Mesendoderm (in vitro differentiated cells): ENCODE measurements around the gene INTS4.
"Not testable (repeated sequence)": the region's sequence is repeated elsewhere in the genome, so short reads cannot be mapped to it uniquely, and the experiment has no call there.

Experiments
- DNase-seq: peaks from one replicate; pipeline ENCODE4 v3.0.0; 2013
- H2AK5ac ChIP-seq: 2 replicates; pipeline ENCODE4 v1.6.1; 2013; ENCODE audit warnings: low read length, inconsistent platforms
- H2BK120ac ChIP-seq: 2 replicates; pipeline ENCODE4 v1.6.1; 2013; ENCODE audit warnings: low read depth, mild to moderate bottlenecking, low read length, moderate library complexity, mixed read lengths
- H2BK15ac ChIP-seq: replicated peaks from 2 replicates; pipeline ENCODE4 v1.6.1; 2013; ENCODE audit warnings: low read depth, mild to moderate bottlenecking, moderate library complexity
- H2BK5ac ChIP-seq: 2 replicates; pipeline ENCODE4 v1.6.1; 2013; ENCODE audit warnings: low read length, inconsistent platforms
- H3K18ac ChIP-seq: 2 replicates; pipeline ENCODE4 v1.6.1; 2013; ENCODE audit warnings: mild to moderate bottlenecking, low read length, mixed read lengths
- H3K23ac ChIP-seq: one replicate; pipeline ENCODE4 v1.6.1; 2013; ENCODE audit warnings: low read length
- H3K27ac ChIP-seq: 2 replicates; pipeline ENCODE4 v1.5.1; 2013; ENCODE audit warnings: low read depth, mild to moderate bottlenecking, inconsistent platforms, low read length, moderate library complexity
- H3K27me3 ChIP-seq: 2 replicates; pipeline ENCODE4 v1.6.1; 2013; ENCODE audit warnings: low read length, control low read depth, mild to moderate bottlenecking, inconsistent platforms; ENCODE audit not compliant: insufficient read depth, poor library complexity
- H3K36me3 ChIP-seq: 2 replicates; pipeline ENCODE4 v1.6.1; 2013; ENCODE audit warnings: low read length, inconsistent platforms; ENCODE audit not compliant: control insufficient read depth, insufficient read depth
- H3K4ac ChIP-seq: one replicate; pipeline ENCODE4 v1.6.1; 2013; ENCODE audit warnings: low read depth, mild to moderate bottlenecking, low read length, moderate library complexity
- H3K4me1 ChIP-seq: 2 replicates; pipeline ENCODE4 v1.6.1; 2013; ENCODE audit warnings: low read depth, low read length, inconsistent platforms; ENCODE audit not compliant: control insufficient read depth
- H3K4me2 ChIP-seq: 2 replicates; pipeline ENCODE4 v1.6.1; 2013; ENCODE audit warnings: low read length
- H3K4me3 ChIP-seq: 2 replicates; pipeline ENCODE4 v1.5.1; 2013; ENCODE audit warnings: mild to moderate bottlenecking, low read length
- H3K56ac ChIP-seq: one replicate; pipeline ENCODE4 v1.6.1; 2013; ENCODE audit warnings: low read length
- H3K79me1 ChIP-seq: 2 replicates; pipeline ENCODE4 v1.6.1; 2013; ENCODE audit warnings: low read length, inconsistent platforms
- H3K79me2 ChIP-seq: 2 replicates; pipeline ENCODE4 v1.6.1; 2013; ENCODE audit warnings: mild to moderate bottlenecking, low read length; ENCODE audit not compliant: control insufficient read depth, insufficient read depth
- H3K9ac ChIP-seq: 2 replicates; pipeline ENCODE4 v1.6.1; 2013; ENCODE audit warnings: low read length, inconsistent platforms
- H4K5ac ChIP-seq: one replicate; pipeline ENCODE4 v1.6.1; 2013; ENCODE audit warnings: low read length
- H4K8ac ChIP-seq: one replicate; pipeline ENCODE4 v1.6.1; 2013; ENCODE audit warnings: low read depth, mild to moderate bottlenecking, control low read depth, low read length, moderate library complexity
- WGBS: extraction: QIAGEN DNeasy Blood & Tissue Kit; methylation state at CpG from one replicate; pipeline ENCODE4 v1.1.7; 2013; ENCODE audit warnings: low lambda C conversion rate, missing lambda C conversion rate; ENCODE audit not compliant: insufficient coverage; ENCODE audit errors: extremely low coverage; 5-methylcytosine and 5-hydroxymethylcytosine counted together

The INTS4 gene

GRCh38 chr11:78034623-78035022 is 40.2 kb upstream of the INTS4 start:
- Histone ChIP-seq H2AK5ac (no peak overlapping the region), H3K36me3 (no peaks in the 10 kb centered on the region), H2BK5ac (no peak overlapping the region), H4K5ac (no peak overlapping the region), H2BK15ac (no peak overlapping the region), H3K4me3 (no peak overlapping the region), H3K4me1 (no peaks in the 10 kb centered on the region), H3K27me3 (no peaks in the 10 kb centered on the region), H3K23ac (no peak overlapping the region), H3K9ac (no peak overlapping the region), H2BK120ac (no peak overlapping the region), H3K27ac (no peak overlapping the region), H3K56ac (no peak overlapping the region), H3K79me2 (no peaks in the 10 kb centered on the region), H3K4ac (no peak overlapping the region), H4K8ac (no peak overlapping the region), H3K18ac (no peak overlapping the region), H3K79me1 (no peaks in the 10 kb centered on the region), H3K4me2 (no peak overlapping the region)
- WGBS = no CpG with 5 or more reads among the region's 10 CpGs
- no peak for DNase-seq

- no peak overlapping the region for H2BK120ac ChIP-seq
- H3K27me3 ChIP-seq = no peaks in the 10 kb centered on the region
- WGBS = no CpG with 5 or more reads among the region's 4 CpGs
- no peaks in the 10 kb centered on the region for H3K36me3 ChIP-seq
- no peak overlapping the region for H3K4me2 ChIP-seq
- H3K23ac ChIP-seq = no peak overlapping the region
- H4K8ac ChIP-seq = no peak overlapping the region
- H3K4me3 ChIP-seq = no peak overlapping the region
- no peak for DNase-seq
- H3K18ac ChIP-seq = no peak overlapping the region
- H3K4ac ChIP-seq = no peak overlapping the region
- H3K4me1 ChIP-seq = no peaks in the 10 kb centered on the region
- H3K9ac ChIP-seq = no peak overlapping the region
- no peak overlapping the region for H2BK5ac ChIP-seq
- H3K56ac ChIP-seq = no peak overlapping the region
- H3K79me1 ChIP-seq = no peaks in the 10 kb centered on the region
- H2AK5ac ChIP-seq = no peak overlapping the region
- no peak overlapping the region for H4K5ac ChIP-seq
- H3K27ac ChIP-seq = no peak overlapping the region
- H2BK15ac ChIP-seq = no peak overlapping the region
- no peaks in the 10 kb centered on the region for H3K79me2 ChIP-seq
These were observed 38.6 kb upstream of the INTS4 start for GRCh38 chr11:78033040-78033439.

- H3K27ac ChIP-seq = no peak overlapping the region
- H3K27me3 ChIP-seq = no peaks in the 10 kb centered on the region
- H3K4me2 ChIP-seq = no peak overlapping the region
- H3K36me3 ChIP-seq = no peaks in the 10 kb centered on the region
- H2BK120ac ChIP-seq = no peak overlapping the region
- no peak overlapping the region for H2AK5ac ChIP-seq
- no peaks in the 10 kb centered on the region for H3K79me2 ChIP-seq
- H2BK15ac ChIP-seq = no peak overlapping the region
- no peak overlapping the region for H4K5ac ChIP-seq
- H3K9ac ChIP-seq = no peak overlapping the region
- H3K18ac ChIP-seq = no peak overlapping the region
- H3K4me3 ChIP-seq = no peak overlapping the region
- H4K8ac ChIP-seq = no peak overlapping the region
- H3K79me1 ChIP-seq = no peaks in the 10 kb centered on the region
- no peaks in the 10 kb centered on the region for H3K4me1 ChIP-seq
- H3K23ac ChIP-seq = no peak overlapping the region
- H2BK5ac ChIP-seq = no peak overlapping the region
- H3K4ac ChIP-seq = no peak overlapping the region
- no peak for DNase-seq
- H3K56ac ChIP-seq = no peak overlapping the region
These were observed 37.6 kb upstream of the INTS4 start for GRCh38 chr11:78032090-78032489.

GRCh38 chr11:78031629-78032028 is 37.2 kb upstream of the INTS4 start:
- no peak for DNase-seq
- Histone ChIP-seq H2BK120ac (no peak overlapping the region), H3K4me1 (no peaks in the 10 kb centered on the region), H3K4me3 (no peak overlapping the region), H3K9ac (no peak overlapping the region), H3K56ac (no peak overlapping the region), H3K4ac (no peak overlapping the region), H3K27ac (no peak overlapping the region), H4K5ac (no peak overlapping the region), H2BK15ac (no peak overlapping the region), H3K36me3 (no peaks in the 10 kb centered on the region), H3K79me2 (no peaks in the 10 kb centered on the region), H3K23ac (no peak overlapping the region), H2AK5ac (no peak overlapping the region), H2BK5ac (no peak overlapping the region), H3K4me2 (no peak overlapping the region), H3K18ac (no peak overlapping the region), H3K27me3 (no peaks in the 10 kb centered on the region), H4K8ac (no peak overlapping the region), H3K79me1 (no peaks in the 10 kb centered on the region)
- no CpG with 5 or more reads among the region's 3 CpGs for WGBS

- Histone ChIP-seq H2BK15ac (no peak overlapping the region), H3K79me2 (no peaks in the 10 kb centered on the region), H3K4me1 (no peaks in the 10 kb centered on the region), H4K5ac (no peak overlapping the region), H4K8ac (no peak overlapping the region), H2BK5ac (no peak overlapping the region), H3K36me3 (no peaks in the 10 kb centered on the region), H2AK5ac (no peak overlapping the region), H3K4me3 (no peak overlapping the region), H3K56ac (no peak overlapping the region), H3K9ac (no peak overlapping the region), H3K4me2 (no peak overlapping the region), H3K18ac (no peak overlapping the region), H3K79me1 (no peaks in the 10 kb centered on the region), H2BK120ac (no peak overlapping the region), H3K27ac (no peak overlapping the region), H3K4ac (no peak overlapping the region), H3K23ac (no peak overlapping the region), H3K27me3 (no peaks in the 10 kb centered on the region)
- DNase-seq = peak; percentile 66
- WGBS = no CpG with 5 or more reads among the region's 7 CpGs
These were observed 36.2 kb upstream of the INTS4 start for GRCh38 chr11:78030429-78031325.

- no CpG with 5 or more reads among the region's 9 CpGs for WGBS
- H3K27ac ChIP-seq, H3K36me3 ChIP-seq, H3K9ac ChIP-seq, H2BK120ac ChIP-seq, H3K27me3 ChIP-seq, H3K4me2 ChIP-seq, H4K8ac ChIP-seq, H3K4me3 ChIP-seq, H3K4me1 ChIP-seq, H3K23ac ChIP-seq, H2BK15ac ChIP-seq, H4K5ac ChIP-seq, H3K79me1 ChIP-seq, H3K56ac ChIP-seq, H2AK5ac ChIP-seq, H3K79me2 ChIP-seq, H3K4ac ChIP-seq, H3K18ac ChIP-seq, H2BK5ac ChIP-seq: not testable (repeated sequence)
- peak; percentile 54 for DNase-seq
These were observed 34.0 kb upstream of the INTS4 start for GRCh38 chr11:78028423-78028822.
